ENCODE measurements around the gene UBAC1. TPM values are rescaled to one million over a fixed set of nuclear protein-coding genes. Genes with fewer than 3 reads are reported as not detected.

The UBAC1 gene
- total RNA-seq, 2 donors from 2014 or later: 47.9 to 48.4 TPM

DNA sequence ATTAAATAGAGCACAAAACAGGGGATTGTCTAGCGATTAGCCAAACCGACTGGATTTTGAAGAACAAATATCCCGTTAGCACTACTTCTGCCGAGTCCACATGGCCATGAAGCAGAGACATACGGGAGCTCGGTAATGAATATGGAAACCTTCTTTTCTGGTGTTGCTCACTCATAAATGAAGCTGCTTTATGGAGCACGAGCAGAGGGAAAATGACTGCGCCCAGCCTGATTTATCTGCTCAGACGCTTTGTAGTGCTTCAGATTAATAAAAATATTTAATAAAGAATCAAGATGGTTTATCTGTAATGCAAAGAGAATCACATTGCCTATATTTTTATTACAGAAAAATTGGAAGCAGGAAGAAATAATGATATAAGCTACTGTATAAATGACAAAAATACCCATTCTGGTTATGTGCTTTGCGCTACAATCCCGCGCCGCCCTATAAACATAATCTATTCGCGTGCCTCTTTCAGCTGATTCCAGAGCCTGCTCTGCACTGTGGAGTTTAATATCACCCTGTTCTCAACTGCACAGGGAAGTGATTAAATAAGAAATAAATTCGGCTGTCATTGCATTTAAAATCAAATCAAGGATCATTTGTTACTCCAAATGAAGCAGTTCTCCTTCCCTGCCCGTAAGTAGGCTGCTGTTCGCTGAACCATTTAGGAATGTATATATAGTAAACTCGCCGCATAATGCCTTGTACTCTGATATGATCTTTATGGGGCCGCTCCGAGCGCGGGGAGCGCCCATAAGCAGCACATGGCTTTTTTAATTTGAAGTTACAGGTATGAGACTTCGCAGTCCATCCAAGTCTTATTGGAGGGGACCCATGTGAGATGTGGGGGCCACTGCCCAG is 22.3 kb upstream of the UBAC1 start:
- H3K27me3 Mint-ChIP-seq (ENCODE audit: insufficient read depth): no peaks in the 10 kb centered on the region
- Histone ChIP-seq H3K4me1 (ENCODE audit: control insufficient read depth, insufficient read depth, low read length) (no peaks in the 10 kb centered on the region), H3K27ac (ENCODE audit: low read depth, low read length) (no peak overlapping the region), H3K4me3 (ENCODE audit: low read length) (no peak overlapping the region), H3K27me3 (ENCODE audit: control insufficient read depth, insufficient read depth, low read length, poor library complexity, severe bottlenecking) (no peaks in the 10 kb centered on the region), H3K9me3 (ENCODE audit: control insufficient read depth, low read length) (no peaks in the 10 kb centered on the region), H3K9ac (ENCODE audit: extremely low read depth, low read length, poor library complexity, severe bottlenecking) (no peak overlapping the region), H3K36me3 (ENCODE audit: control insufficient read depth, insufficient read depth, low read length) (no peaks in the 10 kb centered on the region)
- H3K4me1 Mint-ChIP-seq: peaks cover 4% of the 10 kb centered on the region
- TF ChIP-seq, protein P1, sequence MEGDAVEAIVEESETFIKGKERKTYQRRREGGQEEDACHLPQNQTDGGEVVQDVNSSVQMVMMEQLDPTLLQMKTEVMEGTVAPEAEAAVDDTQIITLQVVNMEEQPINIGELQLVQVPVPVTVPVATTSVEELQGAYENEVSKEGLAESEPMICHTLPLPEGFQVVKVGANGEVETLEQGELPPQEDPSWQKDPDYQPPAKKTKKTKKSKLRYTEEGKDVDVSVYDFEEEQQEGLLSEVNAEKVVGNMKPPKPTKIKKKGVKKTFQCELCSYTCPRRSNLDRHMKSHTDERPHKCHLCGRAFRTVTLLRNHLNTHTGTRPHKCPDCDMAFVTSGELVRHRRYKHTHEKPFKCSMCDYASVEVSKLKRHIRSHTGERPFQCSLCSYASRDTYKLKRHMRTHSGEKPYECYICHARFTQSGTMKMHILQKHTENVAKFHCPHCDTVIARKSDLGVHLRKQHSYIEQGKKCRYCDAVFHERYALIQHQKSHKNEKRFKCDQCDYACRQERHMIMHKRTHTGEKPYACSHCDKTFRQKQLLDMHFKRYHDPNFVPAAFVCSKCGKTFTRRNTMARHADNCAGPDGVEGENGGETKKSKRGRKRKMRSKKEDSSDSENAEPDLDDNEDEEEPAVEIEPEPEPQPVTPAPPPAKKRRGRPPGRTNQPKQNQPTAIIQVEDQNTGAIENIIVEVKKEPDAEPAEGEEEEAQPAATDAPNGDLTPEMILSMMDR (conservative IDR thresholded peaks at IDR 0.05): no peak
- H3K36me3 Mint-ChIP-seq (ENCODE audit: low read depth): no peaks in the 10 kb centered on the region
- no peak for DNase-seq
- no peak overlapping the region for H3K27ac Mint-ChIP-seq
- H3K4me3 Mint-ChIP-seq: no peak overlapping the region
- H3K9me3 Mint-ChIP-seq: no peaks in the 10 kb centered on the region
- 90 to 92% methylated on average over 22 to 26 of the region's 26 CpGs for WGBS, 2 experiments (ENCODE audit: insufficient coverage in 1 of 2, insufficient read length in 1 of 2)

DNA sequence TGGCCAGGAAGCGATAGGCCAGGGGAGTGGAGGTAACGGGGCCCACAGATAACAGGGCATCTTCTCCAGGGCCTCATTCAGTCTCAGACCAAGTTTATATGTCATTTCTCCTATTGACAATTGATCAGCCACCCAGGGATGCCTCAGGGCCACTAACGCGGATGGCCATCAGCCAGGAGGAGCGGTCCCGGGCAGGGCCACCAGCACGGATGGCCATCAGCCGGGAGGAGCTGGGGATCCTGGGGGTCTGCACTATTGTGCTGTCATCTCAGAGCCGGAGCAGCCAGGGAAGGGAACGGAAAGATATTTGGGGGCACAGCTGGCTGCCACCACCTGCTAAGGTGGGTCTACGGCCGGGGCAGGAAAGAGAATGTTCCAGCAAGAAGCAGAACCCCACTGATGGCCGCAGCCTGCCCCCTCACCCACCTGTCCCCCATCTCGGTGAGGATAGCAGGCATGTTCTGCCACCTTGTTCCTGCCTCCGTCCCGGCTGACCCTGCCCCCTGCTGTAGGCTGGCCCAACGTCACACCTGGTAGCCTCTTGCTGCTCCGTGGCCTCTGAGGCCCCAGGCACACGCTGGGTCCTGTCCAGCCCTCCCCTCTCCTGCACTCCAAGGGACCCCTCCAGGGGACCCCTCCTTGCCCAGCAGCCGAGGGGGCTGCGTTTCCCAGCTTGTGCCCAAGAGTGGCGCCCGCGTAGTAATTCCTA is 21.5 kb upstream of the UBAC1 start:
- H3K9me3 Mint-ChIP-seq: no peaks in the 10 kb centered on the region
- H3K4me3 Mint-ChIP-seq: no peak overlapping the region

DNA sequence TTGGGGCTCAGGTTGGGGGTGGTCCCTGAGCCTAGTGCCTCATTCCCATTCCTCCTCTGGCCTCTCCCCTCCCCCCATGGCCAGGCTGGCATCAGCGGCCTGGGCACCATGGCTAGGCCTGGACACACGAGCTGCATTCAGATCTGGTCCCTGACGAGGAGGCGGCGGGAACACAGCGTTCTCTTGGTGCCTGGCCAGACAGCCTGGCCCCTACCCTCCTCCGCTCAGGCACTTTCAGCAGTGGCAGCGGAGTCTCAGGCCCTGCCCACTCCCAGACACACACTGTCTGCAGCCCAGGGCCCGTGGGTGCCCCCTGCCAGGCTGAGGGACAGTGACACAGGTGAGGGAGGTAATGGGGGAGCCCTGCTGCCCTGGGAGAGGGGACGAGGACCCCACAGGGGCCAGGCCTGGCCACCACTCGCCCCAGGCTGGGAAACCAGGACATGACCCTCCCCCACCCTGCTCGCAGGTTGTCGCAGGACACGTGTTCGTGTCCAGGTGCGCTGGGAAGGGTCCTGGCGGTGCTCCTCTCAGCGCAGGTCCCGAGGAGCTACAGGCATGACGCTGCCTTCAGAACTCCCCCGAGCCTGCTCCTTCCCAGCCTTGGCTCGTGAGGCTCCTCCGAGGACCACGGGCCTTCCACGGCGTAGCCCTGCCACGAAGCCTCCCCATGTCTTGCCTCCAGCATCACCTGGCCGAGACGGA is 19.9 kb upstream of the UBAC1 start:
- no peaks in the 10 kb centered on the region for H3K9me3 ChIP-seq (ENCODE audit: control insufficient read depth, low read length)
- Mint-ChIP-seq H3K4me1 (peaks cover 4% of the 10 kb centered on the region), H3K9me3 (no peaks in the 10 kb centered on the region), H3K27me3 (ENCODE audit: insufficient read depth) (no peaks in the 10 kb centered on the region), H3K4me3 (no peak overlapping the region), H3K27ac (no peak overlapping the region), H3K36me3 (ENCODE audit: low read depth) (no peaks in the 10 kb centered on the region)
- H3K4me3 ChIP-seq (ENCODE audit: low read length): no peak overlapping the region
- H3K27ac ChIP-seq (ENCODE audit: low read depth, low read length): no peak overlapping the region
- DNase-seq: no peak
- H3K36me3 ChIP-seq (ENCODE audit: control insufficient read depth, insufficient read depth, low read length): no peaks in the 10 kb centered on the region
- 93 to 97% methylated on average over 15 to 29 of the region's 29 CpGs for WGBS, 2 experiments (ENCODE audit: insufficient coverage in 1 of 2, insufficient read length in 1 of 2)
- H3K9ac ChIP-seq (ENCODE audit: extremely low read depth, low read length, poor library complexity, severe bottlenecking): no peak overlapping the region
- TF ChIP-seq, protein P1 (conservative IDR thresholded peaks at IDR 0.05): no peak
- H3K27me3 ChIP-seq (ENCODE audit: control insufficient read depth, insufficient read depth, low read length, poor library complexity, severe bottlenecking): no peaks in the 10 kb centered on the region
- H3K4me1 ChIP-seq (ENCODE audit: control insufficient read depth, insufficient read depth, low read length): no peaks in the 10 kb centered on the region

More for the DNA sequence above, 21.5 kb upstream of the UBAC1 start:
- WGBS, 2 experiments (ENCODE audit: insufficient coverage in 1 of 2, insufficient read length in 1 of 2): 87 to 89% methylated on average over 17 to 24 of the region's 24 CpGs
- Histone ChIP-seq H3K9me3 (ENCODE audit: control insufficient read depth, low read length) (no peaks in the 10 kb centered on the region), H3K4me3 (ENCODE audit: low read length) (no peak overlapping the region), H3K9ac (ENCODE audit: extremely low read depth, low read length, poor library complexity, severe bottlenecking) (no peak overlapping the region), H3K36me3 (ENCODE audit: control insufficient read depth, insufficient read depth, low read length) (no peaks in the 10 kb centered on the region), H3K27me3 (ENCODE audit: control insufficient read depth, insufficient read depth, low read length, poor library complexity, severe bottlenecking) (no peaks in the 10 kb centered on the region), H3K4me1 (ENCODE audit: control insufficient read depth, insufficient read depth, low read length) (no peaks in the 10 kb centered on the region), H3K27ac (ENCODE audit: low read depth, low read length) (no peak overlapping the region)
- TF ChIP-seq, protein P1 (conservative IDR thresholded peaks at IDR 0.05): no peak
- H3K27me3 Mint-ChIP-seq (ENCODE audit: insufficient read depth): no peaks in the 10 kb centered on the region
- H3K36me3 Mint-ChIP-seq (ENCODE audit: low read depth): no peaks in the 10 kb centered on the region
- H3K27ac Mint-ChIP-seq: no peak overlapping the region
- H3K4me1 Mint-ChIP-seq: peaks cover 4% of the 10 kb centered on the region
- DNase-seq: no peak

All from endodermal cell (in vitro differentiated cells).